GM23338 (cell line): ENCODE measurements around the gene MYO6.

ENCODE experiments used
- CREB1 ChIP-seq: fragments of 250-450 bp; sonication (Bioruptor Pico); IDR thresholded peaks from 2 replicates; pipeline ENCODE4 v1.5.0; 2020; ENCODE audit warnings: low read depth, mild to moderate bottlenecking, moderate library complexity
- ETS1 ChIP-seq: IDR thresholded peaks from 2 replicates; pipeline ENCODE4 v1.6.1; 2016; ENCODE audit warnings: antibody characterized with exemption
- EZH2 ChIP-seq: fragments of 200-600 bp; sonication (generic); IDR thresholded peaks from one replicate; pipeline ENCODE4 v1.8.0; 2017; ENCODE audit warnings: antibody characterized with exemption, mild to moderate bottlenecking, low read depth; ENCODE audit not compliant: unreplicated experiment
- EZH2phosphoT487 ChIP-seq: fragments of 200-600 bp; sonication (generic); IDR thresholded peaks from one replicate; pipeline ENCODE4 v1.8.1; 2018; ENCODE audit warnings: antibody characterized with exemption; ENCODE audit not compliant: unreplicated experiment
- JUNB ChIP-seq: IDR thresholded peaks from one replicate; pipeline ENCODE4 v1.6.1; 2016; ENCODE audit warnings: antibody characterized with exemption; ENCODE audit not compliant: unreplicated experiment
- NANOG ChIP-seq: IDR thresholded peaks from 2 replicates; pipeline ENCODE4 v1.6.1; 2016; ENCODE audit warnings: antibody characterized with exemption, borderline replicate concordance
- POLR2AphosphoS5 ChIP-seq: IDR thresholded peaks from 2 replicates; pipeline ENCODE4 v1.6.1; 2016; ENCODE audit warnings: antibody characterized with exemption, low read depth
- STAT1 ChIP-seq: IDR thresholded peaks from one replicate; pipeline ENCODE4 v1.6.1; 2016; ENCODE audit warnings: antibody characterized with exemption; ENCODE audit not compliant: unreplicated experiment
- ZNF114 ChIP-seq: fragments of 250-450 bp; sonication (Bioruptor Pico); IDR thresholded peaks from 2 replicates; pipeline ENCODE4 v1.5.0; 2020; ENCODE audit warnings: mild to moderate bottlenecking, moderate library complexity
- ZNF331 ChIP-seq: fragments of 250-450 bp; sonication (Bioruptor Pico); IDR thresholded peaks from 2 replicates; pipeline ENCODE4 v1.5.0; 2020; ENCODE audit warnings: low read depth, mild to moderate bottlenecking, moderate library complexity
- ZNF462 ChIP-seq: fragments of 250-450 bp; sonication (Bioruptor Pico); IDR thresholded peaks from 2 replicates; pipeline ENCODE4 v1.5.0; 2020; ENCODE audit warnings: mild to moderate bottlenecking, moderate library complexity
- TF ChIP-seq, protein P1 (sequence below), 2 experiments: fragments of 200-600 bp in 1 of 2; sonication (generic) in 1 of 2; conservative IDR thresholded peaks; 2 replicates each; pipeline versions ENCODE4 v1.5.1 to v1.6.1; 2016 to 2017; ENCODE audit warnings: antibody characterized with exemption in 2 of 2, low read depth in 2 of 2, mild to moderate bottlenecking in 2 of 2, moderate library complexity in 1 of 2
- TF ChIP-seq, protein P2 (sequence below): IDR thresholded peaks from one replicate; pipeline ENCODE4 v1.6.1; 2018; ENCODE audit warnings: antibody characterized with exemption; ENCODE audit not compliant: unreplicated experiment

DNA sequence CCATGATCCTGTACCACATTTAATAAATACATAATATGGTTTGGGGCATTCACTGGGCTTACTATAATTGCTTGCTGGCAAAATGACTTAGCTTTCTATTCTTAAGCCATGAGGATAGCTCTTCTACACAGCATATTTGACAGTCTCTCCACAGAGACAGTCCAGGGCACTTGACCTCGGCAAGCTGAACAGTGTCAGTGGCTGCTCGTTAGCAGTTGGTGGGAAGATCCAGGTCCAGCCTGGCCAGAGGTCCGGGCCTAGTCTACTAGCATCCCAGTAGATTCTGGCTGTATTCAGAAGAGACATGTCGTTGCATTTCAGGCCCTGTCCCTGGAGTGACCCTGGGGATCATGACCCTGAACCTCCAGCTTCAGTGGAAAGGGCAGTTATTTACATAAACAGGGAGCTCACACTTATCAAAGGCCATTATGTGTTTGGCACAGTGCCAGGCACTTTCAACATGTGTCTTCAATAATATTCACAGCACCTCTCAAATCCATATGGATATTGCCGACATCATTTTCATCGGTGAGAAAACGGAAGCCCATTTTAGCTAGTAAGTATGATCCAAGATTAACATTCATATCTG is 184.4 kb downstream of the MYO6 start:
- TF ChIP-seq EZH2: no peak
- TF ChIP-seq, protein P1, sequence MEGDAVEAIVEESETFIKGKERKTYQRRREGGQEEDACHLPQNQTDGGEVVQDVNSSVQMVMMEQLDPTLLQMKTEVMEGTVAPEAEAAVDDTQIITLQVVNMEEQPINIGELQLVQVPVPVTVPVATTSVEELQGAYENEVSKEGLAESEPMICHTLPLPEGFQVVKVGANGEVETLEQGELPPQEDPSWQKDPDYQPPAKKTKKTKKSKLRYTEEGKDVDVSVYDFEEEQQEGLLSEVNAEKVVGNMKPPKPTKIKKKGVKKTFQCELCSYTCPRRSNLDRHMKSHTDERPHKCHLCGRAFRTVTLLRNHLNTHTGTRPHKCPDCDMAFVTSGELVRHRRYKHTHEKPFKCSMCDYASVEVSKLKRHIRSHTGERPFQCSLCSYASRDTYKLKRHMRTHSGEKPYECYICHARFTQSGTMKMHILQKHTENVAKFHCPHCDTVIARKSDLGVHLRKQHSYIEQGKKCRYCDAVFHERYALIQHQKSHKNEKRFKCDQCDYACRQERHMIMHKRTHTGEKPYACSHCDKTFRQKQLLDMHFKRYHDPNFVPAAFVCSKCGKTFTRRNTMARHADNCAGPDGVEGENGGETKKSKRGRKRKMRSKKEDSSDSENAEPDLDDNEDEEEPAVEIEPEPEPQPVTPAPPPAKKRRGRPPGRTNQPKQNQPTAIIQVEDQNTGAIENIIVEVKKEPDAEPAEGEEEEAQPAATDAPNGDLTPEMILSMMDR (conservative IDR thresholded peaks at IDR 0.05; ENCODE audit: low read depth in 2 of 2): no peak
- no peak for TF ChIP-seq POLR2AphosphoS5
- TF ChIP-seq ETS1: no peak
- TF ChIP-seq, protein P2, sequence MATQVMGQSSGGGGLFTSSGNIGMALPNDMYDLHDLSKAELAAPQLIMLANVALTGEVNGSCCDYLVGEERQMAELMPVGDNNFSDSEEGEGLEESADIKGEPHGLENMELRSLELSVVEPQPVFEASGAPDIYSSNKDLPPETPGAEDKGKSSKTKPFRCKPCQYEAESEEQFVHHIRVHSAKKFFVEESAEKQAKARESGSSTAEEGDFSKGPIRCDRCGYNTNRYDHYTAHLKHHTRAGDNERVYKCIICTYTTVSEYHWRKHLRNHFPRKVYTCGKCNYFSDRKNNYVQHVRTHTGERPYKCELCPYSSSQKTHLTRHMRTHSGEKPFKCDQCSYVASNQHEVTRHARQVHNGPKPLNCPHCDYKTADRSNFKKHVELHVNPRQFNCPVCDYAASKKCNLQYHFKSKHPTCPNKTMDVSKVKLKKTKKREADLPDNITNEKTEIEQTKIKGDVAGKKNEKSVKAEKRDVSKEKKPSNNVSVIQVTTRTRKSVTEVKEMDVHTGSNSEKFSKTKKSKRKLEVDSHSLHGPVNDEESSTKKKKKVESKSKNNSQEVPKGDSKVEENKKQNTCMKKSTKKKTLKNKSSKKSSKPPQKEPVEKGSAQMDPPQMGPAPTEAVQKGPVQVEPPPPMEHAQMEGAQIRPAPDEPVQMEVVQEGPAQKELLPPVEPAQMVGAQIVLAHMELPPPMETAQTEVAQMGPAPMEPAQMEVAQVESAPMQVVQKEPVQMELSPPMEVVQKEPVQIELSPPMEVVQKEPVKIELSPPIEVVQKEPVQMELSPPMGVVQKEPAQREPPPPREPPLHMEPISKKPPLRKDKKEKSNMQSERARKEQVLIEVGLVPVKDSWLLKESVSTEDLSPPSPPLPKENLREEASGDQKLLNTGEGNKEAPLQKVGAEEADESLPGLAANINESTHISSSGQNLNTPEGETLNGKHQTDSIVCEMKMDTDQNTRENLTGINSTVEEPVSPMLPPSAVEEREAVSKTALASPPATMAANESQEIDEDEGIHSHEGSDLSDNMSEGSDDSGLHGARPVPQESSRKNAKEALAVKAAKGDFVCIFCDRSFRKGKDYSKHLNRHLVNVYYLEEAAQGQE: no peak
- no peak for TF ChIP-seq EZH2phosphoT487
- TF ChIP-seq ZNF114 (CRISPR knock-in tag): no peak
- no peak for TF ChIP-seq JUNB
- TF ChIP-seq CREB1 (CRISPR knock-in tag): no peak
- no peak for TF ChIP-seq STAT1
- TF ChIP-seq ZNF462 (CRISPR knock-in tag): no peak
- TF ChIP-seq ZNF331 (CRISPR knock-in tag): no peak
- TF ChIP-seq NANOG: no peak
